HepG2 (cell line): ENCODE measurements around the gene PAQR5. TPM values are rescaled to one million over a fixed set of nuclear protein-coding genes. Genes with fewer than 3 reads are reported as not detected.

Experiments used
- ATAC-seq: fragments of 200-7000 bp; cut with Tn5 transposase; 3 replicates; pipeline ENCODE4 v1.9.1; 2020; ENCODE audit warnings: mild to moderate bottlenecking, moderate library complexity
- BruUV-seq: library from RNA; stranded (reverse); fragments of 400-500 nt; replicated peaks from 2 replicates; lab custom pipeline; 2021; lab: Mats Ljungman, UMichigan
- CTCF ChIA-PET: fragments of 300-600 bp; formaldehyde crosslinking; extraction: SDS; loops from one replicate; lab custom pipeline; 2021; ENCODE audit warnings: low total read pairs, inconsistent platforms, low intra/inter-chr PET ratio; lab: Yijun Ruan, JAX
- POLR2A ChIA-PET: fragments of 350-600 bp; sonication (Branson Sonifier 250); formaldehyde crosslinking; loops from one replicate; lab custom pipeline; 2020; ENCODE audit warnings: antibody characterized with exemption, inconsistent platforms; lab: Yijun Ruan, JAX
- DNase-seq: peaks from one replicate; pipeline ENCODE4 v3.0.0-alpha.2; 2015; ENCODE audit warnings: low spot score
- FAIRE-seq: peaks from 3 replicates; lab custom pipeline; 2011; peaks lifted over from hg19 to GRCh38; lab: Jason Lieb, UNC
- H2AFZ ChIP-seq: one replicate; pipeline ENCODE4 v1.6.1; 2011; ENCODE audit warnings: low read length, inconsistent platforms
- H3K27ac ChIP-seq: fragments of 300-600 bp; 3 replicates; pipeline ENCODE4 v1.8.0; 2011; ENCODE audit warnings: mixed run types, mild to moderate bottlenecking, mixed read lengths, low read length, inconsistent platforms; ENCODE audit not compliant: insufficient read depth; ENCODE audit errors: extremely low read length
- H3K27me3 ChIP-seq, 2 experiments: fragments of 200-600 bp in 1 of 2; 2 replicates in 1 of 2; 3 replicates in 1 of 2; pipeline versions ENCODE4 v1.6.0 to v1.8.0; 2011; ENCODE audit warnings: low read length in 2 of 2, mild to moderate bottlenecking in 2 of 2, moderate library complexity in 2 of 2, inconsistent platforms in 1 of 2; ENCODE audit not compliant: insufficient read depth in 2 of 2, control insufficient read depth in 1 of 2
- H3K36me3 ChIP-seq, 2 experiments: fragments of 200-600 bp in 1 of 2; replicated peaks in 1 of 2; 2 replicates in 1 of 2; 3 replicates in 1 of 2; pipeline versions ENCODE4 v1.5.1 to v1.8.0; 2011; ENCODE audit warnings: low read length in 2 of 2, inconsistent platforms in 1 of 2; ENCODE audit not compliant: insufficient read depth in 2 of 2, control insufficient read depth in 1 of 2
- H3K4me1 ChIP-seq: 2 replicates; pipeline ENCODE4 v1.5.1; 2012; ENCODE audit warnings: low read length, inconsistent platforms; ENCODE audit not compliant: insufficient read depth
- H3K4me2 ChIP-seq: 2 replicates; pipeline ENCODE4 v1.6.0; 2011; ENCODE audit warnings: low read depth, low read length, inconsistent platforms
- H3K4me3 ChIP-seq, 3 experiments: fragments of 200-600 bp in 1 of 3; sonication (generic), shearing (Covaris generic) in 1 of 3; replicated peaks in 1 of 3; 2 replicates each; pipeline ENCODE4 v1.5.1; 2011 to 2016; ENCODE audit warnings: low read length in 3 of 3, inconsistent platforms in 2 of 3, low read depth in 2 of 3, mild to moderate bottlenecking in 2 of 3, control low read depth in 1 of 3, mixed read lengths in 1 of 3; ENCODE audit not compliant: insufficient read depth in 1 of 3
- H3K79me2 ChIP-seq: one replicate; pipeline ENCODE4 v1.6.1; 2011; ENCODE audit warnings: low read length, inconsistent platforms; ENCODE audit not compliant: insufficient read depth
- H3K9ac ChIP-seq: 2 replicates; pipeline ENCODE4 v1.6.0; 2011; ENCODE audit warnings: mild to moderate bottlenecking, low read depth, low read length, inconsistent platforms; ENCODE audit not compliant: insufficient read depth
- H3K9me3 ChIP-seq: 2 replicates; pipeline ENCODE4 v1.5.1; 2012; ENCODE audit warnings: mild to moderate bottlenecking, low read length
- H4K20me1 ChIP-seq: 2 replicates; pipeline ENCODE4 v1.6.0; 2011; ENCODE audit warnings: inconsistent platforms, mild to moderate bottlenecking, low read length, moderate library complexity; ENCODE audit not compliant: insufficient read depth
- CTCF ChIP-seq: sonication (generic); formaldehyde crosslinking; IDR thresholded peaks from 2 replicates; pipeline ENCODE4 v1.5.0; 2020; ENCODE audit warnings: mild to moderate bottlenecking, missing genetic modification reagents, moderate library complexity
- DR1 ChIP-seq: sonication (generic); formaldehyde crosslinking; IDR thresholded peaks from 2 replicates; pipeline ENCODE4 v1.8.0; 2021; ENCODE audit warnings: mild to moderate bottlenecking, missing genetic modification reagents, inconsistent platforms
- EHMT2 ChIP-seq: fragments of 200-600 bp; sonication (generic); IDR thresholded peaks from 2 replicates; pipeline ENCODE4 v1.7.0; 2017; ENCODE audit warnings: antibody characterized with exemption, low read depth, low read length, borderline replicate concordance
- MBNL3 ChIP-seq: fragments of 250-450 bp; sonication (Bioruptor Pico); conservative IDR thresholded peaks from 2 replicates; pipeline ENCODE4 v1.8.0; 2022; ENCODE audit warnings: mild to moderate bottlenecking, inconsistent platforms
- MEIS2 ChIP-seq: sonication (generic); formaldehyde crosslinking; IDR thresholded peaks from 2 replicates; pipeline ENCODE4 v1.9.0; 2021; ENCODE audit warnings: mild to moderate bottlenecking, missing genetic modification reagents
- REXO4 ChIP-seq: sonication (generic); formaldehyde crosslinking; IDR thresholded peaks from 2 replicates; pipeline ENCODE4 v1.8.0; 2022; ENCODE audit warnings: missing genetic modification reagents, mild to moderate bottlenecking, borderline replicate concordance
- TEAD2 ChIP-seq: sonication (generic); formaldehyde crosslinking; IDR thresholded peaks from 2 replicates; pipeline ENCODE4 v1.9.0; 2021; ENCODE audit warnings: missing genetic modification reagents
- TEAD3 ChIP-seq: optimal IDR thresholded peaks from 2 replicates; pipeline ENCODE3; 2016; ENCODE audit warnings: borderline replicate concordance
- TOPORS ChIP-seq: sonication (generic); formaldehyde crosslinking; IDR thresholded peaks from 2 replicates; pipeline ENCODE4 v1.8.0; 2023; ENCODE audit warnings: mild to moderate bottlenecking, missing genetic modification reagents
- YEATS2 ChIP-seq: sonication (generic); formaldehyde crosslinking; IDR thresholded peaks from 2 replicates; pipeline ENCODE4 v1.4.0; 2020; ENCODE audit warnings: missing genetic modification reagents, borderline replicate concordance
- ZFP82 ChIP-seq: sonication (generic); formaldehyde crosslinking; IDR thresholded peaks from 2 replicates; pipeline ENCODE4 v1.5.1; 2020; ENCODE audit warnings: mild to moderate bottlenecking, missing genetic modification reagents, borderline replicate concordance
- ZNF317 ChIP-seq: sonication (generic); formaldehyde crosslinking; IDR thresholded peaks from 2 replicates; pipeline ENCODE4 v1.5.0; 2020; ENCODE audit warnings: mild to moderate bottlenecking, missing genetic modification reagents
- ZNF570 ChIP-seq: sonication (generic); formaldehyde crosslinking; IDR thresholded peaks from 2 replicates; pipeline ENCODE4 v1.4.0; 2020; ENCODE audit warnings: mild to moderate bottlenecking, missing genetic modification reagents, borderline replicate concordance
- ZNF7 ChIP-seq: IDR thresholded peaks from 2 replicates; pipeline ENCODE4 v1.6.1; 2016; ENCODE audit warnings: missing biosample characterization, missing genetic modification reagents
- ZSCAN20 ChIP-seq: sonication (generic); formaldehyde crosslinking; IDR thresholded peaks from 2 replicates; pipeline ENCODE4 v1.4.0; 2020; ENCODE audit warnings: missing genetic modification reagents, mild to moderate bottlenecking, borderline replicate concordance
- ZSCAN22 ChIP-seq: sonication (generic); formaldehyde crosslinking; IDR thresholded peaks from 2 replicates; pipeline ENCODE4 v1.4.0; 2020; ENCODE audit warnings: mild to moderate bottlenecking, missing genetic modification reagents
- ZSCAN31 ChIP-seq: sonication (generic); formaldehyde crosslinking; IDR thresholded peaks from 2 replicates; pipeline ENCODE4 v1.5.0; 2020; ENCODE audit warnings: low read depth, mild to moderate bottlenecking, missing genetic modification reagents
- WGBS: methylation state at CpG from one replicate; pipeline ENCODE4 v1.1.6; 2017; ENCODE audit warnings: low lambda C conversion rate; 5-methylcytosine and 5-hydroxymethylcytosine counted together
- in situ Hi-C: cut with HindIII; loops from 2 replicates; pipeline ENCODE4 v1.10.0; 2017; ENCODE audit warnings: low pct_unique_long_range_greater_than_20kb; ENCODE audit not compliant: extremely low pct_ligation_motif_present
- intact Hi-C: fragments of 100-400 bp; cut with micrococcal nuclease; formaldehyde crosslinking; loops from one replicate; pipeline ENCODE4 v1.10.0; 2022; ENCODE audit not compliant: unreplicated experiment
- polyA plus RNA-seq, 8 experiments: library from polyadenylated mRNA; depleted of rRNA in 3 of 8; stranded (reverse) in 7 of 8; unstranded in 1 of 8; fragments of >200 nt; fragmentation: Illumina TruSeq in 4 of 8; extraction: Trizol in 4 of 8; gene quantifications; 2 replicates each; pipeline versions ENCODE4 v1.2.1 to v1.2.3, GENCODE V29; 2011 to 2016; ENCODE audit warnings: low read depth in 4 of 8, missing spikeins in 1 of 8, mixed read lengths in 1 of 8; ENCODE audit not compliant: insufficient read depth in 1 of 8
- total RNA-seq, 5 experiments: library from RNA; depleted of rRNA; stranded (reverse); fragments of >200 nt; fragmentation: Illumina TruSeq; extraction: Trizol; gene quantifications; 2 replicates each; pipeline ENCODE4 v1.2.3, GENCODE V29; 2016; ENCODE audit warnings: low read depth in 1 of 5
- TF ChIP-seq, protein P1 (sequence below): sonication (generic); formaldehyde crosslinking; IDR thresholded peaks from 2 replicates; pipeline ENCODE4 v1.5.0; 2020; ENCODE audit warnings: missing genetic modification reagents, mild to moderate bottlenecking, borderline replicate concordance

Gene PAQR5
- total and polyA plus RNA-seq, 2 of the 13 experiments (the other 11 are each of a cell fraction or from before 2014, with no cell fraction given), result 0.53 to 1.3 TPM

GRCh38 chr15:69320977-69321554 lies 22.4 kb downstream of the PAQR5 start (continued):
- TF ChIP-seq ZSCAN31 (CRISPR knock-in tag), result no peak
- TF ChIP-seq ZNF570 (CRISPR knock-in tag), result no peak
- TF ChIP-seq CTCF (CRISPR knock-in tag), result no peak
- no peak for TF ChIP-seq ZSCAN20 (CRISPR knock-in tag)
- TF ChIP-seq MBNL3 (CRISPR knock-in tag), result no peak
- TF ChIP-seq ZFP82 (CRISPR knock-in tag), result no peak

DNA sequence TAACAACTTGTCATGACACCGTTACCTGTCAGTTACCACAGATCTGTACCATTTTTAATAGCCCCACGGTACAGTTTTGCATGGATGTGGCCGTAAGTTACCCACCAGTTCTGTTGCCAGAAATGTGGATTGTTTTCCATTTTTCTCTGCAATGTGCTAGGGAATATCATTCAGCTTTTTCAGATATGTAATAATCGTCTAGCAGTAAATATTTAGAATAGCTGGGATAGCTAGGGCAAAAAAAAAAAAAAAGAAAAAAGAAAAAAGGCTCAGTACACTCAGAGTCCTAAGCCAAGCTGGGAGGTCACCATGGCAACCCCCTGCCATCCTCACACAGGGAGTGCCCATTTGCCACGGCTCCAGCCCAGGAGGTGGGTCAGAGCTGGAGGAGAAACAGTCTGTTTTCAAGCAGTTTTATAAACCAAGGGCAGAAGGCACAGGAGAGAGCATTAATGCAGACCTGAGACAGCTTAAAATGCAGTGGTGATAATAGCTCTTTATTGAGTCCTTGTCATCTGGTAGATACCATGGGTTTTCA lies 25.2 kb downstream of the PAQR5 start:
- CTCF ChIA-PET, result no interaction called here
- no TSS peak for BruUV-seq
- intact Hi-C loops, result no loop called here
- in situ Hi-C loops, result no loop called here
- Histone ChIP-seq H3K4me2 (no peak overlapping the region), H3K4me1 (peaks cover 7% of the 10 kb centered on the region; the same call in 1 of the 2 replicates), H4K20me1 (no peaks in the 10 kb centered on the region), H3K79me2 (no peaks in the 10 kb centered on the region), H3K36me3 (no peaks in the 10 kb centered on the region), H3K9me3 (no peaks in the 10 kb centered on the region), H3K9ac (no peak overlapping the region), H2AFZ (no peak overlapping the region), H3K27ac (no peak overlapping the region), H3K4me3 (no peak overlapping the region), H3K27me3 (peaks cover 3 to 10% of the 10 kb centered on the region in 2 experiments; a peak in 2 of 5 replicates)
- no peak for TF ChIP-seq MEIS2 (CRISPR knock-in tag)
- no peak for TF ChIP-seq YEATS2 (CRISPR knock-in tag)
- TF ChIP-seq, protein P1, sequence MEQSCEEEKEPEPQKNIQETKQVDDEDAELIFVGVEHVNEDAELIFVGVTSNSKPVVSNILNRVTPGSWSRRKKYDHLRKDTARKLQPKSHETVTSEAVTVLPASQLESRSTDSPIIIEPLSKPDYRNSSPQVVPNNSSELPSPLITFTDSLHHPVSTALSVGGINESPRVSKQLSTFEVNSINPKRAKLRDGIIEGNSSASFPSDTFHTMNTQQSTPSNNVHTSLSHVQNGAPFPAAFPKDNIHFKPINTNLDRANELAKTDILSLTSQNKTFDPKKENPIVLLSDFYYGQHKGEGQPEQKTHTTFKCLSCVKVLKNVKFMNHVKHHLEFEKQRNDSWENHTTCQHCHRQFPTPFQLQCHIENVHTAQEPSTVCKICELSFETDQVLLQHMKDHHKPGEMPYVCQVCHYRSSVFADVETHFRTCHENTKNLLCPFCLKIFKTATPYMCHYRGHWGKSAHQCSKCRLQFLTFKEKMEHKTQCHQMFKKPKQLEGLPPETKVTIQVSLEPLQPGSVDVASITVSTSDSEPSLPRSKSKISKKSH (CRISPR knock-in tag), result no peak
- TF ChIP-seq ZNF7 (CRISPR knock-in tag), result no peak
- TF ChIP-seq TEAD2, result no peak
- TF ChIP-seq REXO4 (CRISPR knock-in tag), result no peak
- TF ChIP-seq ZSCAN22, result no peak
- TF ChIP-seq EHMT2, result no peak
- no peak for TF ChIP-seq DR1 (CRISPR knock-in tag)
- no peak for TF ChIP-seq TOPORS (CRISPR knock-in tag)
- TF ChIP-seq ZNF317 (CRISPR knock-in tag), result no peak
- TF ChIP-seq TEAD3 (CRISPR knock-in tag), result no peak
- WGBS, result 19% methylated on average over 5 of the region's 5 CpGs
- FAIRE-seq (no peak), ATAC-seq (no peak), DNase-seq (no peak)
- POLR2A ChIA-PET, result no interaction called here
